Stimulated activated CD4-positive, alpha-beta T cell treated with anti-CD3 and anti-CD28 coated beads, Interleukin-2, amount 100 ng/mL, for 4 hours (primary cell): ENCODE measurements around the gene ZNF443.
"Not testable (repeated sequence)": the region's sequence is repeated elsewhere in the genome, so short reads cannot be mapped to it uniquely, and the experiment has no call there.

Source experiments
- DNase-seq: peaks from one replicate; pipeline ENCODE4 v3.0.0-alpha.2; 2020; ENCODE audit warnings: low read depth

Gene ZNF443

GRCh38 chr19:12440541-12441316 is at the start of gene ZNF443:
Gene ZNF443, minus strand, starts transcription at chr19:12441021. Its CDS starts 107 bp downstream, at chr19:12440914.
- peak; percentile 98 for DNase-seq

- DNase-seq = not testable (repeated sequence)
Measured at GRCh38 chr19:12486265-12486783, 45.5 kb upstream of the ZNF443 start.

GRCh38 chr19:12485571-12485970 is 44.8 kb upstream of the ZNF443 start:
- DNase-seq = no peak

GRCh38 chr19:12485052-12485416 is 44.2 kb upstream of the ZNF443 start:
- no peak for DNase-seq

GRCh38 chr19:12484371-12485051 is 43.7 kb upstream of the ZNF443 start, which contains the start of gene ZNF709:
Gene ZNF709, minus strand, starts transcription at chr19:12484816. Its CDS starts 159 bp downstream, at chr19:12484657.
- DNase-seq = peak; percentile 83

- no peak for DNase-seq
Measured at GRCh38 chr19:12484011-12484370, 43.2 kb upstream of the ZNF443 start.

- no peak for DNase-seq
Measured at GRCh38 chr19:12482509-12482886, 41.7 kb upstream of the ZNF443 start.

DNA sequence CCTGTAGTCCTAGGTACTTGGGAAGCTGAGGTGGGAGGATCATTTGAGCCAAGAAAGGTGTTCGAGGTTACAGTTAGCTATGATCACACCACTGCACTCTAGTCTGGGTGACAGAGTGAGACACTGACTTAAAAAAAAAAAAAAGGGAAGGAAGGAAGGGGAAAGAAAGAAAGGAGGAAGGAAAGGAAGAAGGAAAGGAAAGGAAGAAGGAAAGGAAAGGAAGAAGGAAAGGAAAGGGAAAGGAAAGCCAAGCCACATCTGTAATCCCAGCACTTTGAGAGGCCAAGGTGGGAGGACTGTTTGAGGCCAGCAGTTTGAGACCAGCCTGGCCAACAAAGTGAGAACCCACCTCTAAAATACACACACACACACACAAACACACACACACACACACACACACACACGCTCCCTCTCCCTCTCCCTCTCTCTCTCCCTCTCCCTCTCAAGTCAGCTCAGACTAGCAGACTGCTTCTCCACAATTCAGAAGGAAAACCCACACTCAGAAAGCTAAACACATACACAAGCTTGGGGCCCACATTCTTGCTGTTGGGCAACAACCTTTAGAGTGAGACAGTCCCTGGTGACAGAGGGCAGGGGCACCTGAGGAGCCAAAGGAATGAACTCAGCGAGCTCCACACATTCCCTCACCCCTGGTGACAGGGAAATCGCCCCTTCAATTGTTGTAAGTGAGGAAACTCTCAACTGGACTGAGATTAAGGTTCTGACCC is 41.1 kb upstream of the ZNF443 start:
- no peak for DNase-seq

DNA sequence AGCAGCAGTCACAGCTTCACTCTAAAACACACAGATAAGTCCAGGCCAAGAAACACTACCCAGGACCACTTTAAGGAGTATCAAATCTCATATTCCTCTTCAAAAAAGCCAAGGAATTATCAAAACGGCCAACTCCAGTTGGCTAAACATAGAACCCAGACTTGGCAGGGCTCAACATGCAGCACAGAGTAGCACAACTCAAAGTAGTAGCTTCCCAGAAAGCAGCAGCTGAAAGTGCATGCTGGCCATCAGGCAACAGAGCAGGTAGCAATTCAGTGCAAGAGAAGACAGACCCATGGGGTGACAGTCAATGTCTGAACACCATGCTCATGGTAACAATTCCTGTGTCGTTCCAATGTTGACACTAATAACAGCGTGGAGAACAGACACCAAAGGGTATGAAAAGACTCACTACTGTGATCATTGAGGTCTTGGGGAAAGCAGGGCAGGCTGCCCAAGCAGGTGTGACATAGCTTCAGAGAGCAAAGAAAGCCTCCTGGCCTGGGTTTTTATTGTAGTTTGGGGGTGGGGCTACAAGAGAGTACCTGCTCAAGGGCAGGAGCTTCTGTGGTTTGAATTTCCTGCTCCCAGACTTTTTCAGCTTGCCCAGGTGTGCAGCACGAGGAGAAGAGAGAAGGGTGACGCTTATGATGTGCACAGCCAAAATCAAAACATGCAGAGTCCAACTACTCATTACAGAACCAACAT is 37.6 kb upstream of the ZNF443 start:
- no peak for DNase-seq

DNA sequence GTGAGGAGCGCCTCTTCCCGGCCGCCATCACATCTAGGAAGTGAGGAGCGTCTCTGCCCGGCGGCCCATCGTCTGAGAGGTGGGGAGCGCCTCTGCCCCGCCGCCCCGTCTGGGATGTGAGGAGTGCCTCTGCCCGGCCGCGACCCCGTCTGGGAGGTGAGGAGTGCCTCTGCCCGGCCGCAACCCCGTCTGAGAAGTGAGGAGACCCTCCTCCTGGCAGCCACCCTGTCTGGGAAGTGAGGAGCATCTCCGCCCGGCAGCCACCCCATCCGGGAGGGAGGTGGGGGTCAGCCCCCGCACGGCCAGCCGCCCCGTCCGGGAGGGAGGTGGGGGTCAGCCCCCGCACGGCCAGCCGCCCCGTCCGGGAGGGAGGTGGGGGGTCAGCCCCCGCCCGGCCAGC is 26.8 kb upstream of the ZNF443 start:
- DNase-seq = not testable (repeated sequence)

GRCh38 chr19:12465211-12465610 is 24.4 kb upstream of the ZNF443 start:
- no peak for DNase-seq

DNA sequence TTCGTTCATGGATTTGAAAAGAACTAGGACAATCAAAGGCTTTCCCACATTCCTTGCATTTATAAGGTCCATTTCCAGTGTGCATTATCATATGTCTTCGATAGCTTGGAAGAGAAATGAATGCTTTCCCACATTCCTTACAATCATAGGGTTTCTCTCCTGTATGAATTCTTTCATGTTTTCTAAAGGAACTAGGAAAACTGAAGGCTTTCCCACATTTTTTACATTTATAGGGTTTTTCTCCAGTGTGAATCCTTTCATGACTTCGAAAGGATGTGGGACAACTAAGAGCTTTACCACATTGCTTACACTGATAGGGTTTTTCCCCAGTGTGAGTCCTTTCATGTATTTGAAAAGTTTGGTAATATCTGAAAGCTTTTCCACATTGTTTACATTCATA is 23.9 kb upstream of the ZNF443 start:
- DNase-seq = no peak

- DNase-seq = not testable (repeated sequence)
Measured at GRCh38 chr19:12464139-12464538, 23.3 kb upstream of the ZNF443 start.

- no peak for DNase-seq
Measured at GRCh38 chr19:12453495-12453894, 12.7 kb upstream of the ZNF443 start.

DNA sequence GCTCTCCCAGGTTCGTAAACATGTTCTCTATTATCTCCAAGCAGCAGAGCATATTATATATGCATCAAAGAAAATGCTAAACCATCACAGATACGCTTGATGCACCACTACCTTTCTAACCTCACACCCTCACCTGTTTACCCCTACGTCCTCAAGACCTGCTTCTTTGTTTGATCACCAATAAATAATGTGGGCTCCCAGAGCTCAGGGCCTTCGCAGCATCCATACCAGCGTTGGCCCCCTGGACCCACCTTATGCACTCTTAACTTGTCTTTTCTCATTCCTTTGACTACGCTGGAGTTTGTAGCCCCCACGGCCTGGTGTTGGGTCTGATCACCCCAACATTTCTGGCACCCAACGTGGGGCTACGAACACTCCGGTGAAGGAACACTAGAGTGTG is 10.0 kb upstream of the ZNF443 start:
- DNase-seq = no peak

- DNase-seq = no peak
Measured at GRCh38 chr19:12448808-12449207, 8.0 kb upstream of the ZNF443 start.

DNA sequence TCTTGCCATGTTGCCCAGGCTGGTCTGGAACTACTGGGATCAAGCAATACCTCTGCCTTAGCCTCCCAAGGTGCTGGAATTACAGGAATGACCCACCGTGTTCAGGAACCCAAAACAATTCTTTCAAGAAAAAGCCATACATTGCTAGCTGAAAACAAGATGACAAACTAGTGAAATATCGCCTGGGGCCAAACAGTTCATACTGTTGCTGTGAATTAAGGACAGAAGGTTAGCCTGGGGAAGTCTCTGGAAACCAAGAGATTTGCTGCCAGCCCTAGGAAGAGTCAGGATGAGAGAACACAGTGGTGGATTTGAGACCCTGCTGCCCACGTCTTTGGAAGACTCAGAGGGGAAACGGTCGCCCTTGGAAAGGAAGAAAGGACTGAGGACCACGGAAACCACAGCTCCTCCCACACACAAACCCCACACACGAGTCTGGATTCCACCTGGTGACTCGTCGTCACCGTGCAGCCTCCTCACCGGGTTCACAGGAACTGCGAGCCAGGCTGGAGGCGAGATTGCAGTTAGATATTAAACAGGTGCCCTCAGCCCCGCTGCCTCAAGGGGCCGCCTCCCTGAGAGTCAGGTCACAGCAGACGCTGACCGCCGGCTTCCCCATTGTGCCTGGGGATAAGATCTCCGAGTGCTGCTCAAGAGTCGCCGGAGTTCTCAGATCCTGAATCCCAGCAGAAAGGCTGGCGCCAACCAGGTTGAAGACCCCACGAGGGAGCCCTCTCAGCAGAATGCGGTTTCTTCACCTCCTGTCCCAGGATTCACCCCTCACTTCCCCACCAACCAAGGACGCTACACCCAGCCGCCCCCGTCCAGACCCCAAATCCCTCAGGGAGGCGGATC is 908 bp downstream of the ZNF443 start:
- peak; percentile 55 for DNase-seq

DNA sequence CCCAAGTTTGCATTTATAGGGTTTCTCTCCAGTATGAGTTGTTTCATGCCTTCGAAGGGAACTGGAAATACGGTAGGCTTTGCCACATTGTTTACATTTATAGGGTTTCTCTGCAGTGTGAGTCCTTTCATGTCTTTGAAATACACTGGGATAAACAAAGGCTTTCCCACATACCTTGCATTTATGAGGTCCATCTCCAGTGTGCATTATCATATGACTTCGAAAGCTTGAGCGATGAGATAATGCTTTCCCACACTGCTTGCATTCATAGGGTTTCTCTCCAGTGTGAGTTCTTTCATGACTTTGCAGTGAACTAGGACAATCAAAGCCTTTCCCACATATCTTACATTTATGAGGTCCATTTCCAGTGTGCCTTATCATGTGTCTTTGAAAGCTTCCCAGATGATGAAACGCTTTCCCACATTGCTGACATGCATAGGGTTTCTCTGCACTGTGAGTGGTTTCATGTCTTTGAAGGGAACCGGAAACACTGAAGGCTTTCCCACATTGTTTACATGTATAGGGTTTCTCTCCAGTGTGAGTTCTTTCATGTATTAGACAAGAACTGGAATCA is 10.0 kb downstream of the ZNF443 start:
- DNase-seq = not testable (repeated sequence)

DNA sequence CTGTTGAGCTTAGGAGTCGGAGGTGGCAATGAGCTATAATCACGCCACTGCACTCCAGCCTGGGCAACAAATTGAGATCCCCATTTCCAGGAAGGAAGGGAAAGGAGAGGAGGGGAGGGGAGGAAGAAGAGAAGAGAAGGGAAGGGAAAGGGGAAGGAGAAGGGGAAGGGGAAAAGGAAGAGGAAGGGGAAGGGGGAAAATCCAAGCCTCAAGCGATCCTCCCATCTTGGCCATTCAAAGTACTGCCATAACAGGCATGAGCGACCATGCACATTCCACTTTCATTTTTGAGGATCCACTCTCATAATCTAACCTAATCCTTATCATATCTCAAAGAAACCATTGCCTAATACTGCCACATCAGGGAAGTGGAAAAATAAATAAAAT is 14.9 kb downstream of the ZNF443 start:
- DNase-seq = no peak

DNA sequence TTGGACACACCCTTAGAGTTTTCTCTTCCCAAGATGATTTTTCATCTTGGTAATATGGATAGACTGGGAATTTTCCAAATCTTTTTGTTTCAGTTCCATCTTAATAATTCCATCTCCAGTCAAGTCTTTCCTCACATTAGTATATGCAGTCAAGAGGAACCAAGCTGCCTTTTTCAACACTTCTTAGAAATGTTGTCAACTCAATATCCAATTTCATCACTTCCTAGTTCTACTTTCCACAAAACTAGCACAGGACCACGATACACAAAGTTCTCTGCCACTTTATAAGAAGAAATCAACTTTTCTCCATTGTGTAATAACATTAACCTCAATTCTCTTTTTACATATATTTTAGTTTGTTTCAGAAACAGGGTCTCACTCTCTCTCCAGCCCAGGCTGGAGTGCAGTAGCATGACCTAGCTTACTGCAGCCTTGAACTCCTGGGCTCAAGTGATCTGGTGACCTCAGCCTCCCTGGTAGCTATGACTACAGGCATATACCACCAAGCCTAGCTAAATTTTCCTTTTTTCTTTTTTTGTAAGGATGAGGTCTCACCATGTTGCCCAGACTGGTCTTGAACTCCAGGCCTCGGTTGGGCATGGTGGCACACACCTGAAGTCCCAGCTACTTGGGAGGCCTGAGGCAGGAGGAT is 15.5 kb downstream of the ZNF443 start:
- no peak for DNase-seq
